Myocyte (in vitro differentiated cells): Measurements from ENCODE around the gene IQSEC1. TPM values are rescaled to one million over a fixed set of nuclear protein-coding genes. Genes with fewer than 3 reads are reported as not detected.

Experiments used
- DNase-seq: peaks from one replicate; pipeline ENCODE4 v3.0.0-alpha.2; 2012; ENCODE audit warnings: low read depth
- total RNA-seq: library from RNA; depleted of rRNA; stranded (reverse); fragments of >200 nt; gene quantifications from 2 replicates; pipeline ENCODE4 v1.2.3, GENCODE V29; 2014

Gene IQSEC1
- total RNA-seq, 1 donor from 2014 or later: 15.6 TPM

- no peak for DNase-seq
Observed at GRCh38 chr3:13030684-13031083, 42.5 kb downstream of the IQSEC1 start.

DNA sequence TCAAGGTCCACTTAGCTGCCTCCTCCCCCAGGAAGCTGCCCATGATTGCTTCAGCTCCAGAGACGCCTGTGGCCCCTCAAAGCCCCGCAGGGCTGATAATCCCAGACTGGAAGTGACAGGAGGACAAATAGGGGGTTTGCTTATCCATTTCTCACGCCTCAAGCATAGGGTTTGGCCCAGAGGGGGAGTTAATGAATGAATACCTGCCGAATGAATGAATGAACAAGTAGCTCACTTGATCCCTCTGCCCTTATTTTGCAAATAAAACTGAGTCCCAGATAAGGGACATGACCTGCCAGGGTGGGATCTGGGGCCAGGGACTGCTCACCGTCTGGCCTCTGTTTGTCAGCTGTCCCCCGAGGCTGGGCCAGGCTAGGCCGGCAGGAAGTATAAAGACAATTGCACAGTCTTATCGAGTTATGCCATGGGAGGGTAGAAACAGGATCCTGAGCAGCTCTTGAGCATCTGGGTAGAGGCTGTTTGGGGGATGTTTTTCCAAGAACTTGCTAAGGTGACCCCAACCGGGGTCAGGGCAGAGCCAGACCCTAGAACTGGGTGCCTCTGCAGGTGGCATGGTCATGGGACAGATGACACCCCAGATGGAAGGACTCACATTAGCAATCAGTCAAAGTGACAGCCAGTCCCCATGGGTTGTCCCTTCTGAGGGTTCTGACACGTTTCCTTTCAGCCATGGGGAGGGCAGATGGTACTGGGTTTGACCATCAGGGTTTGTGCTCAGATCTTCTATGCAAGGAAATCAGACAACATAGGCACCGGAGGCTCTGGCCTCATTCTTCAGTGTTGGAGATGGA lies 45.0 kb downstream of the IQSEC1 start:
- no peak for DNase-seq

GRCh38 chr3:13027154-13027553 lies 46.1 kb downstream of the IQSEC1 start:
- DNase-seq: no peak

GRCh38 chr3:13026534-13026933 lies 46.7 kb downstream of the IQSEC1 start:
- no peak for DNase-seq

DNA sequence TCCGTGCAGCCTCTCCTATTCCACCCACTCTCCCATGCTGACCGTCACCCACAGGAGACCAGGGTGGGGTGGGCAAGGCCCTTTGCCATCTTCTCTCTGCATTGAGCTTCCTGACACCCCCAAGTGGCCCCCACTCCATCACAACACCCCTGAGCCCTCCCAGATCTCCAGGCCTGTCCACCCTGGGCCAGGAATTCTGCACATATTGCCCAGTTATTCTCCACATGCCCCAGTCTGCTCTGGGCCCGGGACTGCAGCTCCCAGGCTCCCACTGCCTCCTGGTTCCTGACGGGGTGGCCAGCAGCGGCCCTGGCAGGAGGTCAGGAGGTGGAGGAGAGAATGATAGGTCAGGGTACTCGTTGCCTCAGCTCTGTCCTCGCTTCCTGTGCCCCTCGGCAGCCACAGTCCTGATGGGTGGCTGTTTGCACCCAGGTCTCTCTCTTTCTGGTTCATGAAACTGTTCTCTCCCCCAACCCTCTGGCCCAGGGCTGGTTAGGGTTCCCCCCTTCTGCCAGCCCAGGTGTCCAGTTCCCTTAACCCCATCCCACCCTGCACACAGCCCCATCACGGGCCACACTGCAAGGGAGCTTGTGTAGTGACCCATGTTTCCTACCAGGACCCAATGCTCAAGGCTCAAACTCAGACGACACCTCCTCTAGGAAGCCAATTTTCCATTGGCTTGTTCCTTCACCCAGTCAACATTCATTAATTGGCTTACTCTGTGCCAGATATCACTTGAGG lies 47.3 kb downstream of the IQSEC1 start:
- DNase-seq: no peak

DNA sequence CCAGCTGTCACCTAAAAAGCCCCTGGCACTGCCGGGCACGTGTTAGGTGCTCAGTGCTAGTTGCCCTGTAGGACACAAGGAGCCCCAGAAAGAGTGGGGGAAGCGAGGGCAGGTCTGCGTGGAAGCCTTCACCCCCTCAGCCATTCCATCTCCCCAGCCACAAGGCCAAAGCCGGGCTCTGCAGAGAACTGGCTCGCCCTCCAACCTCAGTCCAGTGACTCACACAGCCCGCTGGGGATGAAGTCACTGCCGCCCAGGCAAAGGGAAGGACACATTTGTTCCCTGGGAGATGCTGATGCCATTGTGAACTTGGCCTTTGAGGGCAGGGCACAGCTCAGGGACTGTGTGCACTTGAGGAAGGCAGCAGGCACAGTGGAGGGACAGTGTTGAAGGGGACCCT lies 48.1 kb downstream of the IQSEC1 start:
- peak; percentile 93 for DNase-seq

- DNase-seq: no peak
Observed at GRCh38 chr3:13024765-13025065, 48.5 kb downstream of the IQSEC1 start.

- no peak for DNase-seq
Observed at GRCh38 chr3:13023971-13024764, 49.1 kb downstream of the IQSEC1 start.

DNA sequence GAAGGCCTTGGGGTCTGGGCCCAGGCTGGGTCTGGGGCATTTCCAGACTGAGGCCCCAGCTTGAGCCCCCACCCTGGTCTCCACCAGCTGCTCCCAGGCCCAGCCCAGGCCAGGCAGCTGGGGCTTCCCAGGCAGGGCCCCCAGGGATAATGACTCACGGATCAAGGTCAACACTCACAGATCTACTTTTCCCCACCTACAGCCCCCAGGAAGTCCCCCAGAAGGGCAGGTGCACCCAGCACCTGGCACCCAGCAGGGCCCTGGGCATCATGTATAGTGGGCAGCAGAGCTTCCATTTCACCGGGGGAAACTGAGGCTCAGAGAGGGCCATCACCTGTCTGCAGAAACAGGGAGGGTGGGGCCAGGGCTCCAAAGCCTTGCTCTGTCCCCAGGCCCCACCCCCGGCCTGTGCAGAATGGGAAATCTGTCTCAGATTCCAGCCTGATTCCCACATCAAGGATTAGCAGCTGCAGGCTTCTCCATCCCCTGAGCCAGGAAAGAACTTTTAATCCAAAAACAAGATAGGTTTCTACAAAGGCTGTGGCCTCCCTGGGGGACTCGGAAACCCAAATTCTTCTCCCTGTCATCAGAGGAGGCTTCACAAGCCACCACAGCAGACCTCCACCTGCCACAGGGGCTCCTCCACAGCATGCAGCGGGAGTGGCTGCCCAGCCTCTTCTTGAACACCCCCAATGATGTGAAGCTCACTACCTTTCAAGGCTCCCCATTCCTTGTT lies 49.8 kb downstream of the IQSEC1 start:
- peak; percentile 92 for DNase-seq

GRCh38 chr3:13022348-13023234 lies 50.6 kb downstream of the IQSEC1 start:
- DNase-seq: peak; percentile 95

DNA sequence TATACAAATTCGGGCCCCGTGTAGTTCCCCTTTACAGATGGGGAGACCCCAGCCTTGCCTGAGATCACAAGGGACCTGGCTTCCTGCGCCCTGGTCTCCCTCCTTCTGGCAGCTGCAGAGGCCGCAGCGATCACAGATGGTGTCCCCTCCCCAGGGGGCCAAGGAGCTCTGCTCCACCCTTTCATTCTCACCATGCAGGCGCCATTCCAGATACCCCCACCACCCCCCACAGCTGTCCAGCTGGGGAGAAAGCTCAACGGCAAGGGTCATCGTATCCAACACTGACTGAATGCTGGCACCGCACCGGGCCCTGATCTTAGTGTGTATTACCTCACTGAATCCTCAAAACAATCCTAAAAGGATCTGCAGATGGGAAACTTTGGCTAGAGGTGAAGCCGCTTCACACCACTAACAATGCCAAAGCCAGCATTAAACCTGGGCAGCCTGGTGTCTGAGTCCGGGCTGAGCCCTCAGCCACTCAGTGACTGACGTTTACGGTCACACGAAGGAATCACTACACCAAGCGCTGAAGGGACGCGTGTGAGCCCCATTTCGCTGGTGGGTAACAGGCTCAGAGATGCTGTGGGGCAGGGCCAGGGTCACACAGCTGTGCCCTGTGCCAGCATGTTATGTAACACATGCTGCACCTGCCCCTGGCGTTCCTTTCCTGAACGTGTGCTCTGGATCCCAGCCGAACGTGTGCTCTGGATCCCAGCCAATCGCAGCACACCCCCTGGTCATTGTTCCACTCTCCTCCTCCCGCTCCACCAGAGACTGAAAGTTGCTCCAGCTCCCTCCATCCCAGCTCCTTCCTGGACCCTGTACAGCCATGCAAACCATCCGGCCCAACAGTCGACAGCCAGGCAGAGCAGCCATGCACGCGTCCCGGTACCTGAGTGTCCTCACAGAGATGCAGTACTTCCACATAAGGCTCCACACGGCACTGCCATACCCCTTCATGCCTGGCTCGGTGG lies 51.8 kb downstream of the IQSEC1 start:
- DNase-seq: peak; percentile 57

DNA sequence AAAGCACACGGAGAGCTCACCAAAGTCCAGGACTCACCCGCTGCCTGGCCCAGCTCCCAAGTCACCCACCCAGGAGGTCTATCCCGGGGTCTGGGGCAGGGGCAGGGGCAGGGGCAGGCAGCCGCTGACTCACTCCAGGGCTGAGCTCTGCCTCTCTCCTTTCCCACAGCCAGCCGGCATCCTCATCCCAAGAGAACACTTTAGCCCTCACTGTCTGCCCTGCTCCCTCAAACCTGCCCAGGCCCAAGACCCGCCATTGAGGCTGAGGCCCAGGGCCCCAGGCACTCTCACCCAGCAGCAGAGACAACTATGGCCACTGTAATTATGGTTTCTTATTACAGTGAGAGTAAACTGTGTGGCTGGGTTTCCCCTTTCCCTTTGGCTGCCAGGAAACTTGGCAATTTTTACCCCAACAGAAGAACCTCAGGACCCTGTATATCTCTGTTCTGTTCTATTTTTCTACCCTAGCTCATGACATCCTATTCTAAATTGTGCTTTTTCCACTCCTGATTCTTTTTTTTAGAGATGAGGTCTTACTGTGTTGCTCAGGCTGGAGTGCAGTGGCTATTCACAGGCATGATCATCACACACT lies 53.0 kb downstream of the IQSEC1 start:
- DNase-seq: no peak

GRCh38 chr3:13019243-13020095 lies 53.8 kb downstream of the IQSEC1 start:
- DNase-seq: peak; percentile 88

- DNase-seq: no peak
Observed at GRCh38 chr3:13018561-13019242, 54.5 kb downstream of the IQSEC1 start.

GRCh38 chr3:13018043-13018451 lies 55.2 kb downstream of the IQSEC1 start:
- DNase-seq: peak; percentile 69

- DNase-seq: no peak
Observed at GRCh38 chr3:13017361-13018042, 55.7 kb downstream of the IQSEC1 start.
